GM19035 (cell line): ENCODE measurements around the gene ANKFN1.
"Not testable (repeated sequence)": the region's sequence is repeated elsewhere in the genome, so short reads cannot be mapped to it uniquely, and the experiment has no call there.

Experiments used
- ATAC-seq: cut with Tn5 transposase; IDR thresholded peaks from one replicate; pipeline ENCODE4 v1.9.1; 2021; ENCODE audit not compliant: unreplicated experiment

The ANKFN1 gene

GRCh38 chr17:56325313-56326000 lies 172.2 kb downstream of the ANKFN1 start:
- no peak for ATAC-seq

GRCh38 chr17:56326001-56326359 lies 172.7 kb downstream of the ANKFN1 start:
- no peak for ATAC-seq

GRCh38 chr17:56347639-56348038 lies 194.4 kb downstream of the ANKFN1 start:
- no peak for ATAC-seq

- ATAC-seq: no peak
These were observed 197.3 kb downstream of the ANKFN1 start for GRCh38 chr17:56350592-56350991.

GRCh38 chr17:56351675-56352074 lies 198.4 kb downstream of the ANKFN1 start:
- ATAC-seq: no peak

GRCh38 chr17:56358651-56359050 lies 205.4 kb downstream of the ANKFN1 start:
- ATAC-seq: no peak

- no peak for ATAC-seq
These were observed 206.2 kb downstream of the ANKFN1 start for GRCh38 chr17:56359518-56359917.

GRCh38 chr17:56367366-56367765 lies 214.1 kb downstream of the ANKFN1 start:
- no peak for ATAC-seq

- no peak for ATAC-seq
These were observed 220.9 kb downstream of the ANKFN1 start for GRCh38 chr17:56373981-56374833.

- ATAC-seq: no peak
These were observed 236.1 kb downstream of the ANKFN1 start for GRCh38 chr17:56389356-56389755.

GRCh38 chr17:56392321-56392720 lies 239.0 kb downstream of the ANKFN1 start:
- ATAC-seq: no peak

GRCh38 chr17:56393156-56393555 lies 239.9 kb downstream of the ANKFN1 start:
- no peak for ATAC-seq

- no peak for ATAC-seq
These were observed 242.5 kb downstream of the ANKFN1 start for GRCh38 chr17:56395787-56396186.

- ATAC-seq: no peak
These were observed 253.8 kb downstream of the ANKFN1 start for GRCh38 chr17:56407086-56407485.

GRCh38 chr17:56412356-56412755 lies 259.1 kb downstream of the ANKFN1 start:
- ATAC-seq: not testable (repeated sequence)

- no peak for ATAC-seq
These were observed 263.5 kb downstream of the ANKFN1 start for GRCh38 chr17:56416682-56417351.

- no peak for ATAC-seq
These were observed 270.7 kb downstream of the ANKFN1 start for GRCh38 chr17:56424005-56424404.

GRCh38 chr17:56424543-56425044 lies 271.3 kb downstream of the ANKFN1 start:
- no peak for ATAC-seq

GRCh38 chr17:56425483-56425882 lies 272.2 kb downstream of the ANKFN1 start:
- no peak for ATAC-seq

- ATAC-seq: no peak
These were observed 273.6 kb downstream of the ANKFN1 start for GRCh38 chr17:56426901-56427300.

- no peak for ATAC-seq
These were observed 278.5 kb downstream of the ANKFN1 start for GRCh38 chr17:56431736-56432135.

- no peak for ATAC-seq
These were observed 279.2 kb downstream of the ANKFN1 start for GRCh38 chr17:56432443-56432842.
